Neural progenitor cell (in vitro differentiated cells): ENCODE measurements around the gene PRR14L. TPM values are rescaled to one million over a fixed set of nuclear protein-coding genes. Genes with fewer than 3 reads are reported as not detected.

Experiments
- DNase-seq: peaks from one replicate; pipeline ENCODE4 v3.0.0-alpha.2; 2016; ENCODE audit warnings: low spot score
- H2AFZ ChIP-seq: fragments of 200-600 bp; sonication (generic); replicated peaks from 2 replicates; pipeline ENCODE4 v1.6.1; 2016; ENCODE audit warnings: antibody characterized with exemption
- H3F3A ChIP-seq: fragments of 200-600 bp; sonication (generic); 2 replicates; pipeline ENCODE4 v1.6.1; 2016; ENCODE audit warnings: antibody characterized with exemption, low read depth
- H3K27ac ChIP-seq: fragments of 200-600 bp; sonication (generic); 2 replicates; pipeline ENCODE4 v1.5.1; 2016; ENCODE audit warnings: mild to moderate bottlenecking
- H3K27me3 ChIP-seq: fragments of 200-600 bp; sonication (generic); 2 replicates; pipeline ENCODE4 v1.6.1; 2016; ENCODE audit warnings: mild to moderate bottlenecking, moderate library complexity
- H3K36me3 ChIP-seq: fragments of 200-600 bp; sonication (generic); 2 replicates; pipeline ENCODE4 v1.5.1; 2016
- H3K4me1 ChIP-seq: fragments of 200-600 bp; sonication (generic); 2 replicates; pipeline ENCODE4 v1.6.1; 2016; ENCODE audit warnings: mixed run types
- H3K4me2 ChIP-seq: fragments of 200-600 bp; sonication (generic); 2 replicates; pipeline ENCODE4 v1.6.1; 2016
- H3K4me3 ChIP-seq: fragments of 200-600 bp; sonication (generic); 2 replicates; pipeline ENCODE4 v1.5.1; 2016
- H3K79me2 ChIP-seq: fragments of 200-600 bp; sonication (generic); 2 replicates; pipeline ENCODE4 v1.6.1; 2016; ENCODE audit warnings: low read depth
- H3K9ac ChIP-seq: fragments of 200-600 bp; sonication (generic); 2 replicates; pipeline ENCODE4 v1.6.1; 2016
- H3K9me3 ChIP-seq: fragments of 200-600 bp; sonication (generic); 2 replicates; pipeline ENCODE4 v1.5.1; 2016; ENCODE audit warnings: low read depth
- H4K20me1 ChIP-seq: fragments of 200-600 bp; sonication (generic); 2 replicates; pipeline ENCODE4 v1.6.1; 2016; ENCODE audit warnings: low read depth
- H3K27ac Mint-ChIP-seq: 3 replicates; pipeline ENCODE4 v1.8.0; 2021; ENCODE audit warnings: mixed read lengths
- H3K27me3 Mint-ChIP-seq: 2 replicates; pipeline ENCODE4 v1.8.0; 2022; ENCODE audit warnings: low read depth, mild to moderate bottlenecking, inconsistent platforms, moderate library complexity, mixed read lengths; ENCODE audit not compliant: insufficient read depth
- H3K36me3 Mint-ChIP-seq: 3 replicates; pipeline ENCODE4 v1.8.0; 2021; ENCODE audit warnings: mixed read lengths
- H3K4me1 Mint-ChIP-seq: 3 replicates; pipeline ENCODE4 v1.8.0; 2021; ENCODE audit warnings: mixed read lengths
- H3K4me3 Mint-ChIP-seq: 3 replicates; pipeline ENCODE4 v1.8.0; 2021; ENCODE audit warnings: mild to moderate bottlenecking, moderate library complexity, mixed read lengths
- H3K9me3 Mint-ChIP-seq: 3 replicates; pipeline ENCODE4 v1.8.0; 2020; ENCODE audit warnings: mixed read lengths
- EZH2 ChIP-seq: fragments of 200-600 bp; sonication (generic); IDR thresholded peaks from 2 replicates; pipeline ENCODE4 v1.6.1; 2017; ENCODE audit warnings: antibody characterized with exemption, mild to moderate bottlenecking, moderate library complexity
- EZH2phosphoT487 ChIP-seq: fragments of 200-600 bp; sonication (generic); IDR thresholded peaks from 2 replicates; pipeline ENCODE4 v1.6.1; 2017; ENCODE audit warnings: antibody characterized with exemption
- total RNA-seq: library from RNA; depleted of rRNA; stranded (reverse); fragments of >200 nt; gene quantifications from 2 replicates; pipeline ENCODE4 v1.2.3, GENCODE V29; 2015; ENCODE audit warnings: low replicate concordance
- TF ChIP-seq, protein P1 (sequence below): fragments of 200-600 bp; sonication (generic); IDR thresholded peaks from 2 replicates; pipeline ENCODE4 v1.5.1; 2017; ENCODE audit warnings: antibody characterized with exemption, mild to moderate bottlenecking

The PRR14L gene
- total RNA-seq, 1 donor from 2014 or later, result 74.2 TPM

DNA sequence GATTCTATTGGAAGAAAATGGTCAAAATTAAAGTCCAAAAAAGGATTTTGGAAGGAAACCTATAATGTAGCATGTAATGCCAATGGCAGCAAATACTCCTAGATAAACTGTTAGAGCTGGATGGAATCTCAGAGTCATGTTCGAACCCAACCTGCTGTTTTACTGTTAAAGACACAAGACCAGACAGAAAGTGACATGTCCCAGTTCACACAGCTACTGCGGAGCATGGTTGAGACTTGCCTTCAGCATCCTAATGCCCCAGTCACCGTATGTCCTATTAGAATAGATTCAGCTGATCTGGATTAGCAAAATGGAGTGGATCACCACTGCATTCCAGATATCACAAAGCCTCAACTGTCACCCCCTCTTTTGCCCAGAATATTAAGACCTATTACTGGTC, 102.9 kb downstream of the PRR14L start:
- Histone ChIP-seq H3K79me2 (peaks cover 32% of the 10 kb centered on the region), H3K9ac (no peak overlapping the region), H3K4me1 (no peaks in the 10 kb centered on the region), H4K20me1 (peaks cover 9% of the 10 kb centered on the region), H3F3A (no peaks in the 10 kb centered on the region), H2AFZ (no peak overlapping the region), H3K27ac (no peak overlapping the region), H3K36me3 (no peaks in the 10 kb centered on the region), H3K9me3 (no peaks in the 10 kb centered on the region), H3K27me3 (no peaks in the 10 kb centered on the region), H3K4me2 (no peak overlapping the region), H3K4me3 (no peak overlapping the region)
- no peak for DNase-seq
- TF ChIP-seq EZH2, result no peak
- TF ChIP-seq, protein P1, sequence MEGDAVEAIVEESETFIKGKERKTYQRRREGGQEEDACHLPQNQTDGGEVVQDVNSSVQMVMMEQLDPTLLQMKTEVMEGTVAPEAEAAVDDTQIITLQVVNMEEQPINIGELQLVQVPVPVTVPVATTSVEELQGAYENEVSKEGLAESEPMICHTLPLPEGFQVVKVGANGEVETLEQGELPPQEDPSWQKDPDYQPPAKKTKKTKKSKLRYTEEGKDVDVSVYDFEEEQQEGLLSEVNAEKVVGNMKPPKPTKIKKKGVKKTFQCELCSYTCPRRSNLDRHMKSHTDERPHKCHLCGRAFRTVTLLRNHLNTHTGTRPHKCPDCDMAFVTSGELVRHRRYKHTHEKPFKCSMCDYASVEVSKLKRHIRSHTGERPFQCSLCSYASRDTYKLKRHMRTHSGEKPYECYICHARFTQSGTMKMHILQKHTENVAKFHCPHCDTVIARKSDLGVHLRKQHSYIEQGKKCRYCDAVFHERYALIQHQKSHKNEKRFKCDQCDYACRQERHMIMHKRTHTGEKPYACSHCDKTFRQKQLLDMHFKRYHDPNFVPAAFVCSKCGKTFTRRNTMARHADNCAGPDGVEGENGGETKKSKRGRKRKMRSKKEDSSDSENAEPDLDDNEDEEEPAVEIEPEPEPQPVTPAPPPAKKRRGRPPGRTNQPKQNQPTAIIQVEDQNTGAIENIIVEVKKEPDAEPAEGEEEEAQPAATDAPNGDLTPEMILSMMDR, result no peak
- no peak overlapping the region for H3K4me3 Mint-ChIP-seq
- H3K27ac Mint-ChIP-seq, result no peak overlapping the region
- H3K36me3 Mint-ChIP-seq, result peaks cover 10% of the 10 kb centered on the region
- H3K9me3 Mint-ChIP-seq, result no peaks in the 10 kb centered on the region
- peaks cover 2% of the 10 kb centered on the region for H3K27me3 Mint-ChIP-seq
- H3K4me1 Mint-ChIP-seq, result no peaks in the 10 kb centered on the region

DNA sequence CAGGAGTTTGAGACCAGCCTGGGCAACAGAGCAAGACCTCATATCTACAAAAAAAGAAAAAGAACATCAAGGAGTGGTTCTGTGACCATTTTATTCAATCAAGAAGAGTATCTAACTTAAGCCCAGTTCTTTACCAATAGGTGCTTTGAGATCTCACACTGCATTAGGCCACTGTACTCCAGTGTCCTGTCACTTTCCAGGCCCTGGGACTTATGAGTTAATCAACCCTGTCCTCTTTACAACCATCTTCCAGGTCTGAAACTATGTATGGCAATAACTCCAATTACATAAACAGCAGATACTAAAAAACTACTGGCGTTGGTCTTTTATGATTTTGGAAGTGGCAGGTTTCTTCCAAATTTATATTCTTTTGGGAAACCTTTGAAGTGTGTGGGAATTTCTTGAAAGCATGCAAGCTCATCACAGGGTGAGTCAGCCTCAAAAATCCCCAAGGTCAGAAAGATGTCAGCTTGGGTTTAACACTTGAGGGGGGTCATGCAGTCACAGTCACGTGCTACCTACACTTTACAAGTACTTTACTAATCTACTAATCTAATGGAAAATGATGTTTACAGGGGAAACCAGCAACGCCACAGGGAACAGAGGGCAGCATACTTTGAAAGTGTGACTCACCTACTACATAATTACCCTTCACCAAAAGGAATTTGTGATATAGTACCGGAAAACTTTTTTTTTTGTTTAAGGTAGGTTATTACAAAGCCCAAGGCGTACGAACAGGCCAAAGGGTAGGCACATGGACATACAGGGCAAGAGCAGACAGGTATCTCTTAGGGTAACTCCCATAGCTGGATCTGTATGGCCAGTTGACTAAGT, 103.5 kb downstream of the PRR14L start:
- Histone ChIP-seq H3K79me2 (peaks cover 26% of the 10 kb centered on the region), H3K27ac (no peak overlapping the region)

DNA sequence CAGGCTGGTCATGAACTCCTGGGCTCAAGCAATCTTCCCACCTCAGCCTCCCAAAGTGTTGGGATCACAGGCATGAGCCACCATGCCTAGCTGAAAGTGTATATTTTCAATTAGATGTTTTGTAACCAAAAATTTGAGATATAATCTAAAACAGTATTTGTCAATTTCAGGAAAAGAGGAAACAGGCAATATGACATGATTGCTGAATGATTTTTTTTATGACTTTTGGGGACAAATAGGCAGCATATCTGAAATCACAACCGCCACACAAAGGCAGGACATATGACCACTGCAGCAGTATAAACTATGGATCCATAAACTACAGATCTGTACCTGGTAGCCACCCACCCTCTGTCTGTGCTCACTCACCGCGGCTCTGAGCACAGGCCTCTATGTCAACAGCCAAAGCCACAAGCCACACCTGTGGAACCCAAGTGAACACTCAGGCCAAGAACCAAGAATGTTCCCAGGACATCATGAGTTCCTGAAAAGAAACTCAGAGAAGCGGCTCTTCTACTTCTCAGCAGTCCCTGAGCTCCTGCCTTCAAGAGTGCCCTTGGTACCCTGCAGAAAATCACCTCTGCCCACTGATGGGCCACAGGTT, 110.4 kb downstream of the PRR14L start:
- Histone ChIP-seq H4K20me1 (peaks cover 20% of the 10 kb centered on the region), H3K9ac (no peak overlapping the region), H3K4me1 (no peaks in the 10 kb centered on the region), H3K27me3 (no peaks in the 10 kb centered on the region), H3K9me3 (no peaks in the 10 kb centered on the region), H2AFZ (no peak overlapping the region), H3K4me2 (no peak overlapping the region), H3F3A (no peaks in the 10 kb centered on the region), H3K36me3 (no peaks in the 10 kb centered on the region), H3K79me2 (peaks cover 27% of the 10 kb centered on the region), H3K27ac (no peak overlapping the region), H3K4me3 (no peak overlapping the region)
- Mint-ChIP-seq H3K27me3 (peaks cover 2% of the 10 kb centered on the region), H3K9me3 (no peaks in the 10 kb centered on the region), H3K4me3 (no peak overlapping the region), H3K27ac (no peak overlapping the region), H3K4me1 (no peaks in the 10 kb centered on the region), H3K36me3 (peaks cover 4% of the 10 kb centered on the region)
- DNase-seq, result no peak
- TF ChIP-seq, protein P1, result no peak
- TF ChIP-seq EZH2 (no peak), EZH2phosphoT487 (no peak)

More for the DNA sequence above, 103.5 kb downstream of the PRR14L start:
- Histone ChIP-seq H3K4me2 (no peak overlapping the region), H2AFZ (no peak overlapping the region), H3K27me3 (no peaks in the 10 kb centered on the region), H3K4me3 (no peak overlapping the region), H3K4me1 (no peaks in the 10 kb centered on the region), H4K20me1 (peaks cover 9% of the 10 kb centered on the region), H3F3A (no peaks in the 10 kb centered on the region), H3K9ac (no peak overlapping the region), H3K9me3 (no peaks in the 10 kb centered on the region), H3K36me3 (no peaks in the 10 kb centered on the region)
- DNase-seq, result no peak
- no peaks in the 10 kb centered on the region for H3K9me3 Mint-ChIP-seq
- no peak for TF ChIP-seq EZH2
- TF ChIP-seq EZH2phosphoT487, result no peak
- TF ChIP-seq, protein P1, result no peak
- no peaks in the 10 kb centered on the region for H3K4me1 Mint-ChIP-seq
- H3K27me3 Mint-ChIP-seq, result peaks cover 2% of the 10 kb centered on the region
- H3K27ac Mint-ChIP-seq, result no peak overlapping the region
- H3K36me3 Mint-ChIP-seq, result peaks cover 10% of the 10 kb centered on the region
- H3K4me3 Mint-ChIP-seq, result no peak overlapping the region
